ENCODE results near the gene BRINP3.
"Not testable (repeated sequence)": the region's sequence is repeated elsewhere in the genome, so short reads cannot be mapped to it uniquely, and the experiment has no call there.

Gene BRINP3

DNA sequence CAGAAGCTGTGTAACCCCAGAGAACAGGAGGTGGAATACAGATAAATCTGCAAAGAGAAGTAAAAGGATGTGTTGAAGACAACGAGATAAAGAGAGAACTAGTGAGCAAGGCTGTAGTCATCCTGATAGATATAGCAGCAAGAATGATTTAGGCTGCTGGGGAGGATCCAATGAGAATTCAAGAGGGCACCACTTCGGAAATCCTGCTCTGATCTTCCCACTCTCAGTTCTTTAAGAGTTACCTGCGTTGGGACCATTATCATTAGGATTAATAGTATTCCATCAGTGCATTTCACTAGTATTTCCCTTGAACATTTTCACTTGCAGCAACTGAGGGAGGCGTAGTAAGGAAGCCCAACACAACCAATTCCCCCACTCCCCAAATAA is at the start of gene BRINP3:
Gene BRINP3, minus strand, starts transcription at position 103 of the 387 bp plus-strand sequence.
- no peak for DNase-seq (ENCODE audit: low spot score)
- in situ Hi-C loops (cut with MboI; ENCODE audit: low pct_unique_long_range_greater_than_20kb, low sequenced_read_pairs, unreplicated experiment), result no loop called here
- TF ChIP-seq, protein P1, sequence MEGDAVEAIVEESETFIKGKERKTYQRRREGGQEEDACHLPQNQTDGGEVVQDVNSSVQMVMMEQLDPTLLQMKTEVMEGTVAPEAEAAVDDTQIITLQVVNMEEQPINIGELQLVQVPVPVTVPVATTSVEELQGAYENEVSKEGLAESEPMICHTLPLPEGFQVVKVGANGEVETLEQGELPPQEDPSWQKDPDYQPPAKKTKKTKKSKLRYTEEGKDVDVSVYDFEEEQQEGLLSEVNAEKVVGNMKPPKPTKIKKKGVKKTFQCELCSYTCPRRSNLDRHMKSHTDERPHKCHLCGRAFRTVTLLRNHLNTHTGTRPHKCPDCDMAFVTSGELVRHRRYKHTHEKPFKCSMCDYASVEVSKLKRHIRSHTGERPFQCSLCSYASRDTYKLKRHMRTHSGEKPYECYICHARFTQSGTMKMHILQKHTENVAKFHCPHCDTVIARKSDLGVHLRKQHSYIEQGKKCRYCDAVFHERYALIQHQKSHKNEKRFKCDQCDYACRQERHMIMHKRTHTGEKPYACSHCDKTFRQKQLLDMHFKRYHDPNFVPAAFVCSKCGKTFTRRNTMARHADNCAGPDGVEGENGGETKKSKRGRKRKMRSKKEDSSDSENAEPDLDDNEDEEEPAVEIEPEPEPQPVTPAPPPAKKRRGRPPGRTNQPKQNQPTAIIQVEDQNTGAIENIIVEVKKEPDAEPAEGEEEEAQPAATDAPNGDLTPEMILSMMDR (IDR thresholded peaks at IDR 0.05; ENCODE audit: extremely low read depth, insufficient read depth, missing control alignments), result no peak

DNA sequence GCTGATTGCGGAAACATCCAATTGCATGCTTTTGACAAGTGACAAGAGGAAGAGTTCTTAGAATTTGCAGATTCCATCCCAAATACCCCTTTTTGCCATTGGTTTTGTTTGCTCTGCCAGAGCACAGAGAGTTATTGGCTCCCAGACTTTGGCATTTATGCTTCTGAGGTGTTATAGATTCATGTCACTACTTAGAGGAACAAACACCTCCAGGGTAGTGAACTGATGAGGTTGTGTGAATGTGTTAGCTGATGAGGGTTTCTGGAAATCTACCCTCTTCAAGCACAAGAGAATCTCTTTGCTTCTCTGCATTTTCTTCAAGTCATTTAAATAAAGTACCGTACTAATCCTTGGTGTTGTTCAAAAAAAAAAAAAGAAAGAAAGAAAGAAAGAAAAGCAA is 33.9 kb upstream of the BRINP3 start:
- TF ChIP-seq, protein P1 (IDR thresholded peaks at IDR 0.05; ENCODE audit: extremely low read depth, insufficient read depth, missing control alignments), result no peak
- no peak for DNase-seq (ENCODE audit: low spot score)
- in situ Hi-C loops (cut with MboI; ENCODE audit: low pct_unique_long_range_greater_than_20kb, low sequenced_read_pairs, unreplicated experiment), result no loop called here

DNA sequence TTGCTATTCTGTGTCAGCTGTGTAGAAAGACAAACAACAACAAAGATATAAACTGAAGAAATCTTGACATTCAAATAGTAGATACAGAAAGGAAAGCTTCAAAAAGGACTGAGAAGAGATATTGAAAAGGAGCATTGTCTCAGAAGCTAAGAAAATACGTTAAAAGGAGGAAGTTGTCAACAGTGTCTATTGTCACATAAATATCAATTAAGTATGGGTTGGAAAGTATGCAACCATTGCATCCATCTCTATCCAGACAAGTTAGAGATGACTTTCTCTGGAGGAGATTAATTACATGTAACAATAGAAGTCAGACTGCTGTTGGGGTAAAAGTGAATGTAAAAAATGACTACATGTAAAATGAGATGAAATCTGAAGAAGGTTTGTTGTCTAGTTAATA is 29.7 kb upstream of the BRINP3 start:
- no peak for DNase-seq (ENCODE audit: low spot score)
- in situ Hi-C loops (cut with MboI; ENCODE audit: low pct_unique_long_range_greater_than_20kb, low sequenced_read_pairs, unreplicated experiment), result no loop called here
- TF ChIP-seq, protein P1 (IDR thresholded peaks at IDR 0.05; ENCODE audit: extremely low read depth, insufficient read depth, missing control alignments), result no peak

DNA sequence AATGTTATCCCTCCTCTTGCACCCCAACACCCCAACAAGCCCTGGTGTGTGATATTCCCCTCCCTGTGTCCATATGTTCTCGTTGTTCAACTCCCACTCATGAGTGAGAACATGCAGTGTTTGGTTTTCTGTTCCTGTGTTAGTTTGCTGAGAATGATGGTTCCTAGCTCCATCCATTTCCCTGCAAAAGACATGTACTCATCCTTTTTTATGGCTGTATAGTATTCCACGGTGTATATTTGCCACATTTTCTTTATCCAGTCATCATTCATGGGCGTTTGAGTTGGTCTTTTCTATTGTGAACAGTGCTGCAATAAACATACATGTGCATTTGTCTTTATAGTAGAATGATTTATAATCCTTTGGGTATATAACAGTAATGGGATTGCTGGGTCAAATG is 26.9 kb upstream of the BRINP3 start:
- in situ Hi-C loops (cut with MboI; ENCODE audit: low pct_unique_long_range_greater_than_20kb, low sequenced_read_pairs, unreplicated experiment); DNase-seq (ENCODE audit: low spot score): not testable (repeated sequence)

DNA sequence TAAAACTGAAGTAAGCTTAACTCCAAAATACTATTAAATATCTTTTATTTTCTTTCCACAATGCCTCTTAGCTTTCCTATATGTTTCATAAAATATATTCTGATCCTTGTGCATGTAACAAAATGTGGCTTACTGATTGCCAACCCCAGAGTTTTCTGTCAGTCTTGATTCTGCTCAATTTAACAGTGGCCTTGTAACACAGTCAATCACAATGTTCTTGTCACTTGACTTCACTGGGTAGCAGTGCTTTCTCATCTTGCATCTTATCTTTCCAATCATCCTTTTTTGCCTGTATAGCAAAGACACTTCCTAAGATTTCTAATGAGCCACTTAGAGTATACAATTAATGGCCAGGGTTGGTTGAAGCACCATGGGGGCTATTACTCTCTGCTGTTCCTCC is 19.9 kb upstream of the BRINP3 start:
- in situ Hi-C loops (cut with MboI; ENCODE audit: low pct_unique_long_range_greater_than_20kb, low sequenced_read_pairs, unreplicated experiment), result no loop called here
- TF ChIP-seq, protein P1 (IDR thresholded peaks at IDR 0.05; ENCODE audit: extremely low read depth, insufficient read depth, missing control alignments), result no peak
- DNase-seq (ENCODE audit: low spot score), result no peak

DNA sequence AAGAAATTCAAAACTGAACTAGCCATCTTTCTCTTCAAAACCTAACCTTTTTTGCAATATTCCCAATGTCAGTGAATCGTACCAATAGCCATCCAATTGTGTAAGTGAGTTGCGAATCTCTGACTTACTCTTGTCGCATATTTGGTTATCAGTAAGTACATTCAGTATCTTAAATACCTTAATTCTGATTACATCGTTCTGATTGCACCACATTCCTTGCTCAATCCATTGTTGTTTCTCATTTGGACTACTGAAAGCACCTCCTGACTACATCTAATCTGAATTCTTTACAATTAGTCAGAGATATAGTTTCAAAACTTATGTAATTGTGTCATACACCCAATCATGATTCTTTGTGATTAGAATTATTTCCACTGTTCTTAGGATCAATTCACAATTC is 16.8 kb upstream of the BRINP3 start:
- TF ChIP-seq, protein P1 (IDR thresholded peaks at IDR 0.05; ENCODE audit: extremely low read depth, insufficient read depth, missing control alignments), result no peak
- in situ Hi-C loops (cut with MboI; ENCODE audit: low pct_unique_long_range_greater_than_20kb, low sequenced_read_pairs, unreplicated experiment), result no loop called here
- DNase-seq (ENCODE audit: low spot score), result no peak

DNA sequence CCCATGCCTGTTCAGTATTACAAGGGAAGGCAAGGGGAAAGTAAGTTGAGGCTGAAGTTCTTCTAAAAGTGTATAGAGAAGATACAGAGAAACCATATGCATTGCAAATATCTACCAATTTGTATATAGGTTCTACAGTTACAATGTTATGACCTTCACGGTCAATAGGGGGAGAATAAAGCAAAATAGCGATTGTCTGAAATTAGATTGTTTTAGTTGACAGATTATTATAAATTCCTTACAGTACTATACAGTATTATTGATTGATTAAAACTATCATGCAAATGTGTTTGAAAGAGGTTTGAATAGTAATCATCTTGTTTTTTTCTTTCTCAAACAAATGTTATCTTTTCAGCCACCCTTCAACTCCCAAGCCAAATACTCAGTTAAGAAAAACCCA is 13.7 kb upstream of the BRINP3 start:
- DNase-seq (ENCODE audit: low spot score), result no peak
- TF ChIP-seq, protein P1 (IDR thresholded peaks at IDR 0.05; ENCODE audit: extremely low read depth, insufficient read depth, missing control alignments), result no peak

More for the DNA sequence above, 13.7 kb upstream of the BRINP3 start:
- in situ Hi-C loops (cut with MboI; ENCODE audit: low pct_unique_long_range_greater_than_20kb, low sequenced_read_pairs, unreplicated experiment), result no loop called here
